ENCODE results near the gene SEMA3E.

Gene SEMA3E

GRCh38 chr7:83686416-83686815 lies 37.5 kb upstream of the SEMA3E start:
- H2BK15ac ChIP-seq (ENCODE audit: low read depth, poor library complexity, severe bottlenecking), result no peak overlapping the region
- no peak overlapping the region for H2BK120ac ChIP-seq (ENCODE audit: low read depth, low read length)
- H3K4ac ChIP-seq (ENCODE audit: low read depth in 1 of 2, low read length in 2 of 2), result no peak overlapping the region
- WGBS, result no CpG with 5 or more reads among the region's 1 CpG
- no peak overlapping the region for H3K4me3 ChIP-seq (ENCODE audit: insufficient read depth in 1 of 2, low read depth in 1 of 2, low read length in 2 of 2)
- no peak overlapping the region for H2AK5ac ChIP-seq (ENCODE audit: low read length, severe bottlenecking)
- no peaks in the 10 kb centered on the region for H3K9me3 ChIP-seq (ENCODE audit: control insufficient read depth, low read length)
- H2AFZ ChIP-seq (ENCODE audit: low read depth, low read length), result no peak overlapping the region
- H2BK5ac ChIP-seq (ENCODE audit: low read depth, low read length, poor library complexity, severe bottlenecking), result no peak overlapping the region
- H4K8ac ChIP-seq (ENCODE audit: low read length), result no peak overlapping the region
- peaks cover 2% of the 10 kb centered on the region for H3K4me1 ChIP-seq (ENCODE audit: control insufficient read depth, insufficient read depth, low read depth, low read length)
- no peak overlapping the region for H3K9ac ChIP-seq (ENCODE audit: low read length)
- no peak overlapping the region for H3K18ac ChIP-seq (ENCODE audit: low read depth in 1 of 2, low read length in 2 of 2)
- no peaks in the 10 kb centered on the region for H3K79me1 ChIP-seq (replicated peaks; ENCODE audit: low read length, poor library complexity, severe bottlenecking)
- H3K4me2 ChIP-seq (ENCODE audit: low read length, poor library complexity, severe bottlenecking), result no peak overlapping the region
- no peak for DNase-seq
- H3K27ac ChIP-seq (ENCODE audit: low read length, poor library complexity, severe bottlenecking), result no peak overlapping the region
- H3K36me3 ChIP-seq (ENCODE audit: control insufficient read depth in 1 of 2, insufficient read depth in 2 of 2, low read depth in 1 of 2, low read length in 2 of 2), result no peaks in the 10 kb centered on the region
- H2BK12ac ChIP-seq (ENCODE audit: low read length in 2 of 2), result no peak overlapping the region
- no peak overlapping the region for H3K14ac ChIP-seq (ENCODE audit: low read length in 2 of 2)
- no peak overlapping the region for H4K91ac ChIP-seq (ENCODE audit: low read length)
- no peak overlapping the region for H3K23ac ChIP-seq (ENCODE audit: low read length in 2 of 2)
- H3K27me3 ChIP-seq (ENCODE audit: control insufficient read depth in 1 of 2, insufficient read depth in 1 of 2, low read length in 2 of 2), result no peaks in the 10 kb centered on the region

DNA sequence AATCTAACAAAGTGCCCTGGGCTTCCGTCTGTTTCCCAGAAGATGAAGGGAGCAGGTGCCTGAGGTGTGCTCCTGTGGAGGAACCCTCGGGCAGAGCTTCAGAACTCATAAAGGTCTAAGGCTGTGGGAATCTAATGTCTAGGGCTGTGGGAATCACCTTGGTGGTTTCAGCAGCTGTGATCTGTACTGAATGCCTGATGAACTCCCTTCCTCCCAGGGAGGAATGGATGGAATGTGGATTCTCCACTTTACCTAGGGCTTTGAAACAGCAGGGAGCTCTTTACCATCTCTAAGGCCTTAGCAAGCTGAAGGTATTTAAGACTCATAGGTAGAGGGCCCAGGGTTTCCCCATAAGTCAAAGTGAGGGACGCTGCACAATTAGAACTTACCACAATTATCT lies 36.0 kb upstream of the SEMA3E start:
- H2BK15ac ChIP-seq (ENCODE audit: low read depth, poor library complexity, severe bottlenecking), result no peak overlapping the region
- peak overlapping the region in 1 of 2 experiments; percentile 42 for H2BK12ac ChIP-seq (ENCODE audit: low read length in 2 of 2)
- H3K4me2 ChIP-seq (ENCODE audit: low read length, poor library complexity, severe bottlenecking), result no peak overlapping the region
- H3K4me3 ChIP-seq (ENCODE audit: insufficient read depth in 1 of 2, low read depth in 1 of 2, low read length in 2 of 2), result no peak overlapping the region
- no peak overlapping the region for H2BK120ac ChIP-seq (ENCODE audit: low read depth, low read length)
- H3K36me3 ChIP-seq (ENCODE audit: control insufficient read depth in 1 of 2, insufficient read depth in 2 of 2, low read depth in 1 of 2, low read length in 2 of 2), result no peaks in the 10 kb centered on the region
- no peak overlapping the region for H3K4ac ChIP-seq (ENCODE audit: low read depth in 1 of 2, low read length in 2 of 2)
- H3K23ac ChIP-seq (ENCODE audit: low read length in 2 of 2), result no peak overlapping the region
- no peak overlapping the region for H3K9ac ChIP-seq (ENCODE audit: low read length)
- H3K18ac ChIP-seq (ENCODE audit: low read depth in 1 of 2, low read length in 2 of 2), result peak overlapping the region in 1 of 2 experiments; percentile 3
- WGBS, result 69% methylated on average over 2 of the region's 3 CpGs
- no peak overlapping the region for H4K8ac ChIP-seq (ENCODE audit: low read length)
- H3K27me3 ChIP-seq (ENCODE audit: control insufficient read depth in 1 of 2, insufficient read depth in 1 of 2, low read length in 2 of 2), result no peaks in the 10 kb centered on the region
- H3K79me1 ChIP-seq (replicated peaks; ENCODE audit: low read length, poor library complexity, severe bottlenecking), result no peaks in the 10 kb centered on the region
- DNase-seq, result no peak
- no peak overlapping the region for H2AFZ ChIP-seq (ENCODE audit: low read depth, low read length)
- H3K4me1 ChIP-seq (ENCODE audit: control insufficient read depth, insufficient read depth, low read depth, low read length), result peaks cover 2% of the 10 kb centered on the region
- H3K27ac ChIP-seq (ENCODE audit: low read length, poor library complexity, severe bottlenecking), result no peak overlapping the region
- H3K14ac ChIP-seq (ENCODE audit: low read length in 2 of 2), result no peak overlapping the region
- no peak overlapping the region for H2BK5ac ChIP-seq (ENCODE audit: low read depth, low read length, poor library complexity, severe bottlenecking)
- no peak overlapping the region for H2AK5ac ChIP-seq (ENCODE audit: low read length, severe bottlenecking)
- H3K9me3 ChIP-seq (ENCODE audit: control insufficient read depth, low read length), result no peaks in the 10 kb centered on the region
- peak overlapping the region; percentile 15 for H4K91ac ChIP-seq (ENCODE audit: low read length)

GRCh38 chr7:83681200-83681778 lies 32.4 kb upstream of the SEMA3E start:
- no peak overlapping the region for H3K14ac ChIP-seq (ENCODE audit: low read length in 2 of 2)
- no peak overlapping the region for H2BK120ac ChIP-seq (ENCODE audit: low read depth, low read length)

GRCh38 chr7:83677180-83677866 lies 28.4 kb upstream of the SEMA3E start:
- H3K14ac ChIP-seq (ENCODE audit: low read length in 2 of 2), result no peak overlapping the region
- H3K23ac ChIP-seq (ENCODE audit: low read length in 2 of 2), result no peak overlapping the region
- H2AFZ ChIP-seq (ENCODE audit: low read depth, low read length), result no peak overlapping the region
- H4K8ac ChIP-seq (ENCODE audit: low read length), result no peak overlapping the region
- no peak overlapping the region for H3K18ac ChIP-seq (ENCODE audit: low read depth in 1 of 2, low read length in 2 of 2)
- H3K9me3 ChIP-seq (ENCODE audit: control insufficient read depth, low read length), result no peaks in the 10 kb centered on the region
- H3K4me3 ChIP-seq (ENCODE audit: insufficient read depth in 1 of 2, low read depth in 1 of 2, low read length in 2 of 2), result peak overlapping the region in 1 of 2 experiments; percentile 17
- H3K9ac ChIP-seq (ENCODE audit: low read length), result no peak overlapping the region
- H3K4me2 ChIP-seq (ENCODE audit: low read length, poor library complexity, severe bottlenecking), result no peak overlapping the region
- no peak overlapping the region for H2BK12ac ChIP-seq (ENCODE audit: low read length in 2 of 2)
- no peaks in the 10 kb centered on the region for H3K79me1 ChIP-seq (replicated peaks; ENCODE audit: low read length, poor library complexity, severe bottlenecking)
- no peak overlapping the region for H4K91ac ChIP-seq (ENCODE audit: low read length)
- no peak overlapping the region for H3K27ac ChIP-seq (ENCODE audit: low read length, poor library complexity, severe bottlenecking)
- 2% methylated on average over 4 of the region's 4 CpGs for WGBS
- no peak overlapping the region for H3K4ac ChIP-seq (ENCODE audit: low read depth in 1 of 2, low read length in 2 of 2)
- peak; percentile 99 for DNase-seq
- H2BK15ac ChIP-seq (ENCODE audit: low read depth, poor library complexity, severe bottlenecking), result no peak overlapping the region
- H2BK120ac ChIP-seq (ENCODE audit: low read depth, low read length), result no peak overlapping the region
- no peaks in the 10 kb centered on the region for H3K4me1 ChIP-seq (ENCODE audit: control insufficient read depth, insufficient read depth, low read depth, low read length)
- H3K36me3 ChIP-seq (ENCODE audit: control insufficient read depth in 1 of 2, insufficient read depth in 2 of 2, low read depth in 1 of 2, low read length in 2 of 2), result no peaks in the 10 kb centered on the region
- no peak overlapping the region for H2AK5ac ChIP-seq (ENCODE audit: low read length, severe bottlenecking)
- no peaks in the 10 kb centered on the region for H3K27me3 ChIP-seq (ENCODE audit: control insufficient read depth in 1 of 2, insufficient read depth in 1 of 2, low read length in 2 of 2)
- H2BK5ac ChIP-seq (ENCODE audit: low read depth, low read length, poor library complexity, severe bottlenecking), result no peak overlapping the region

More at GRCh38 chr7:83681200-83681778, 32.4 kb upstream of the SEMA3E start:
- Histone ChIP-seq H3K18ac (ENCODE audit: low read depth in 1 of 2, low read length in 2 of 2) (no peak overlapping the region), H4K8ac (ENCODE audit: low read length) (no peak overlapping the region), H3K9me3 (ENCODE audit: control insufficient read depth, low read length) (no peaks in the 10 kb centered on the region), H3K4me3 (ENCODE audit: insufficient read depth in 1 of 2, low read depth in 1 of 2, low read length in 2 of 2) (no peak overlapping the region), H2BK15ac (ENCODE audit: low read depth, poor library complexity, severe bottlenecking) (no peak overlapping the region), H3K27me3 (ENCODE audit: control insufficient read depth in 1 of 2, insufficient read depth in 1 of 2, low read length in 2 of 2) (no peaks in the 10 kb centered on the region), H3K23ac (ENCODE audit: low read length in 2 of 2) (no peak overlapping the region), H2AK5ac (ENCODE audit: low read length, severe bottlenecking) (no peak overlapping the region), H3K4ac (ENCODE audit: low read depth in 1 of 2, low read length in 2 of 2) (no peak overlapping the region), H3K9ac (ENCODE audit: low read length) (no peak overlapping the region), H4K91ac (ENCODE audit: low read length) (no peak overlapping the region), H3K36me3 (ENCODE audit: control insufficient read depth in 1 of 2, insufficient read depth in 2 of 2, low read depth in 1 of 2, low read length in 2 of 2) (no peaks in the 10 kb centered on the region), H3K79me1 (replicated peaks; ENCODE audit: low read length, poor library complexity, severe bottlenecking) (no peaks in the 10 kb centered on the region), H2BK5ac (ENCODE audit: low read depth, low read length, poor library complexity, severe bottlenecking) (no peak overlapping the region), H3K4me1 (ENCODE audit: control insufficient read depth, insufficient read depth, low read depth, low read length) (peaks cover 2% of the 10 kb centered on the region), H3K4me2 (ENCODE audit: low read length, poor library complexity, severe bottlenecking) (no peak overlapping the region), H2AFZ (ENCODE audit: low read depth, low read length) (no peak overlapping the region), H3K27ac (ENCODE audit: low read length, poor library complexity, severe bottlenecking) (no peak overlapping the region), H2BK12ac (ENCODE audit: low read length in 2 of 2) (no peak overlapping the region)
- WGBS, result 92% methylated on average over 4 of the region's 4 CpGs
- no peak for DNase-seq

Measured in mesenchymal stem cell (in vitro differentiated cells and primary cell).